GM23248 (cell line): ENCODE data around the gene ADAM29. TPM values are rescaled to one million over a fixed set of nuclear protein-coding genes. Genes with fewer than 3 reads are reported as not detected.

Experiments used
- polyA plus RNA-seq: library from polyadenylated mRNA; unstranded; fragments of >200 nt; fragmentation: Nextera tagmentation; extraction: Ambion mirVana; gene quantifications from 2 replicates; pipeline ENCODE4 v1.2.1, GENCODE V29; 2016
- small RNA-seq: library from RNA; depleted of rRNA; stranded (forward); fragments of <200 nt; gene quantifications from one replicate; pipeline ENCODE3, GENCODE V24; 2014; ENCODE audit warnings: low read depth, low replicate concordance
- total RNA-seq: library from RNA; depleted of rRNA; stranded (reverse); fragments of >200 nt; shearing (Covaris generic); gene quantifications from 2 replicates; pipeline ENCODE4 v1.2.3, GENCODE V29; 2014; rRNA removed

The ADAM29 gene
- total and polyA plus RNA-seq, 2 experiments from 2014 or later, result not detected

Small RNAs within 50 kb of the gene (small RNA-seq; reads per million reads assigned to genes)
- gene AC105914.1, result not detected

Other genes starting within 250 kb of the ADAM29 start
- not detected in 2 replicates for gene GLRA3, start 89.1 kb upstream of the ADAM29 start, total RNA-seq
- not detected in 2 replicates for gene GLRA3, start 89.1 kb upstream of the ADAM29 start, polyA plus RNA-seq